ENCODE measurements around the gene TEX54. TPM values are rescaled to one million over a fixed set of nuclear protein-coding genes. Genes with fewer than 3 reads are reported as not detected.

The TEX54 gene
- total and polyA plus RNA-seq, 11 donors: not detected

DNA sequence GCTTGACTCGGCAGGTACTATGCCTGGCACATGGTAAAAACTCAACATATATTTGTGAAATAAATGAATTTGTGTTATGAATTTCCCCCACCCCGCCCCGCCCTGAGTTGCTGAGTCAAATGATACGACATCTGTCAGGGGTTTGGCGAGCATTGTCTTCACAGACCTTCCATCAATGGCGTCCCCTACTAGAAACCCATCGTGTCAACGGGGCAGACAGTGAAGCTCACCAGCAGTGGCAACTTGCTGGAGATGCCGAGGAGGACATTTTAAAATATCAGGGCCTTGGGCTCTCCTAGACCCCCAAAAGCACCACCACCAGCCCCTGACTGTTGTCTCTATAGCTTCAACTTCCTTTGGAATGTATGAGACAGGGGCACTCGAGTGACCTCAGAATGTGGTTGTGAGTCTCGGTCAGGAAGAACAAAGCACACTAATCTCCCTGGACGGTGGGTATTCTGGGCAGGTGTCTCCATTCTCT, 26.6 kb downstream of the TEX54 start:
- intact Hi-C loops (cut with DNase I): loop anchor here in 4 of 10 donors (1.0 to 2.0 kb wide), 4 partner anchors 19 to 36 kb away; partner anchors contain the start of genes TMEM179B (in 1 of the 4) and WDR74 (in 1 of the 4)
- 14 to 22% (median 17%) methylated on average over 10 to 12 of the region's 12 CpGs for WGBS, 4 donors

DNA sequence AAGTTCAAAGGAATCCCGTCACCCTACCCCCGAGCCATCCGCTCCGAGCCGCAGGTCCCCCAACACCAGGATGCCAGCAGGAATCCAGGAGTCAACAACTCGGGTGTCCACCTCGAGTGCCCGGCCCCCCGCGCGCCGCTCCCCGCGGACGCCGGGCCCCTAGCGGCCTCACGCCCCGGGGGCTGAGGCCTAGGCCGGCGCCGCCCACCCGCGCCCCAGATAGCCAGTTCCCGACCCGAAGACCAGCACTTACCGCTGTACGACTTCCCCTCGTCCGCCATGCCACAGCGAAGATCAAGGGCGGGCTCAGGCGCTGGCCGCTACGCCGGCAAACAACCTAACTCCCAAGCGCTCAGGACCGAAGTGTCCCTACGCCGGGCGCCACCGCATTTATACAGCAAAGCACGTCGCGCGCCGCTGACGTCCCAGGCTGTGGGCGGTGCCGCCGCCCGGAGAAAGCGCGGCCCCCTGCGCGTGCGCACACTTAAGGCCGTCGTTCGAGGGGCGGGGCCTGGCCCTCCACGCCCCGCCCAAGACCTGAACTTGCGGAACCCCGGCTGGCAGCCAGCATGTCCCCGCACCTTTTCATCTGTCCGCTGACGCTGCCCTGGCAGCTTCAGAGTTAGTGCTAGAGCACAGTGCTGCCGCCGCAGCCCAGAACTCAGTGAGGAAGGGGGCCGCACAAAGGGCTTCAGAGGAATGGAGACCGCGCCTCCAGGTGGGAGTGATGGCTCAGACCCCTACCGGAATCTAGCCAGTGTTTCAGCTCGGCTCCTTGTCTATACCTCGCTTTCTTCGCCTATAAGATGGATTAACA, 27.4 kb downstream of the TEX54 start, which contains the start of gene NXF1:
Gene NXF1 (minus strand): TSS at position 365 of the 817 bp plus-strand sequence. CDS start 84 bp downstream, at position 281.
- Histone ChIP-seq H3K27ac (peak within 1 kb of the TSS; percentile 58 to 95 (median 92)), H3K4me1 (peaks cover 0 to 39% (median 22%) of the 10 kb centered on the region in 12 donors), H3K36me3 (peaks cover 0 to 43% (median 35%) of the 10 kb centered on the region in 9 donors), H3K9me3 (no peaks in the 10 kb centered on the region), H3K4me3 (peak within 1 kb of the TSS; percentile 76 to 100 (median 86)), H3K27me3 (no peaks in the 10 kb centered on the region)
- TF ChIP-seq POLR2A (IDR thresholded peaks at IDR 0.05): peak; percentile 99 to 100
- TF ChIP-seq, protein P1, sequence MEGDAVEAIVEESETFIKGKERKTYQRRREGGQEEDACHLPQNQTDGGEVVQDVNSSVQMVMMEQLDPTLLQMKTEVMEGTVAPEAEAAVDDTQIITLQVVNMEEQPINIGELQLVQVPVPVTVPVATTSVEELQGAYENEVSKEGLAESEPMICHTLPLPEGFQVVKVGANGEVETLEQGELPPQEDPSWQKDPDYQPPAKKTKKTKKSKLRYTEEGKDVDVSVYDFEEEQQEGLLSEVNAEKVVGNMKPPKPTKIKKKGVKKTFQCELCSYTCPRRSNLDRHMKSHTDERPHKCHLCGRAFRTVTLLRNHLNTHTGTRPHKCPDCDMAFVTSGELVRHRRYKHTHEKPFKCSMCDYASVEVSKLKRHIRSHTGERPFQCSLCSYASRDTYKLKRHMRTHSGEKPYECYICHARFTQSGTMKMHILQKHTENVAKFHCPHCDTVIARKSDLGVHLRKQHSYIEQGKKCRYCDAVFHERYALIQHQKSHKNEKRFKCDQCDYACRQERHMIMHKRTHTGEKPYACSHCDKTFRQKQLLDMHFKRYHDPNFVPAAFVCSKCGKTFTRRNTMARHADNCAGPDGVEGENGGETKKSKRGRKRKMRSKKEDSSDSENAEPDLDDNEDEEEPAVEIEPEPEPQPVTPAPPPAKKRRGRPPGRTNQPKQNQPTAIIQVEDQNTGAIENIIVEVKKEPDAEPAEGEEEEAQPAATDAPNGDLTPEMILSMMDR (IDR thresholded peaks at IDR 0.05): peak in 4 of 12 donors; percentile 17 to 24 (median 20)
- 0 to 1% (median 0%) methylated on average over 38 to 77 of the region's 77 CpGs for WGBS, 4 donors
- intact Hi-C loops (cut with DNase I): loop anchor here in 4 of 10 donors (1.0 to 2.0 kb wide), 4 partner anchors 18 to 37 kb away; partner anchors contain the start of genes TMEM179B (in 1 of the 4) and WDR74 (in 1 of the 4)
- ATAC-seq (peak; percentile 91 to 96 (median 94)), DNase-seq (peak; percentile 95 to 98 (median 95))

More for the DNA sequence above, 26.6 kb downstream of the TEX54 start:
- TF ChIP-seq, protein P1 (IDR thresholded peaks at IDR 0.05): no peak
- TF ChIP-seq POLR2A (IDR thresholded peaks at IDR 0.05): no peak
- Histone ChIP-seq H3K27me3 (no peaks in the 10 kb centered on the region), H3K36me3 (peaks cover 0 to 36% (median 27%) of the 10 kb centered on the region in 9 donors), H3K4me1 (peaks cover 0 to 39% (median 22%) of the 10 kb centered on the region in 12 donors), H3K27ac (peak overlapping the region; percentile 58 to 95 (median 92)), H3K9me3 (no peaks in the 10 kb centered on the region), H3K4me3 (peak overlapping the region; percentile 41 to 100 (median 83))
- DNase-seq (no peak), ATAC-seq (peak in 3 of 4 donors; percentile 2 to 5 (median 3))

DNA sequence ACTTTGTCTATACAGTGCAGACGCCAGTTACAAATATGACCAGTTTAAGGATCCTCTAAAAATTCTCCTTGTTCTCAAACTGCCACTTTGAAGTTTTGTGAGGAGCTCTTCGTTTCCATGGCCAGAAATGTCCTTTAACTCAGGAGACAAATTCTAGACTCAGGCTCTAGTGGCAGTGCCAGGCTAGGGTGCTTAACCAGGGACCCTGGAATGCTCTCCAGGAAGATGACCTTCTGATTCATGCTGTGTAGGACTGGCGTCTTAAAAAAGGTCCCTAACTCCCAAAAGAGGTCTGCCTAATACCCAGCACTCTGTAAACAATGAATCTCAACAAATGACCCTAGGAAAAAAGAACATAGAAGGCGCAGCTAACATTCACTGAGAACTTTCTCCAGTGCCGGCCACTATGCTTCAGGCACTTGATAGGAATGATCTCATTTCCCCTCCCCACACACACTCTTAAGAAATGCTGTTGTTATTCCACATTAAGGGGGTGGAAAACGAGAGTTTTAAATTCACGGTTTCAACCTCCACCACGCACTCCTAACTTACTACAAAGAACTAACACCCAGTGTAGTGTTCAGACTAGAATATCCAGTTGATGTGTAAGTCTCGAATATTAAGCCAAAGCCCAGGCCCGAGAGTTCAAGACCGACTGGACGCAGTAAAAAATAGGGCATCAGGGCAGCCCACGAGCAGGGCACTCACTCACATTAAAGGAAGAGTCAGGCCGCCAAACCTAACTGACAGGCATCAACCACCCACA, 28.1 kb downstream of the TEX54 start:
- peaks cover 0 to 51% (median 43%) of the 10 kb centered on the region in 9 donors for H3K36me3 ChIP-seq
- peak overlapping the region; percentile 76 to 100 (median 86) for H3K4me3 ChIP-seq
- 4% methylated on average over 14 of the region's 14 CpGs for WGBS, 4 donors

More for the DNA sequence above, 28.1 kb downstream of the TEX54 start:
- DNase-seq: no peak
- TF ChIP-seq, protein P1 (IDR thresholded peaks at IDR 0.05): no peak
- no peak for TF ChIP-seq POLR2A (IDR thresholded peaks at IDR 0.05)
- ATAC-seq: peak in 1 of 4 donors; percentile 8
- H3K27ac ChIP-seq: peak overlapping the region; percentile 58 to 95 (median 92)
- no peaks in the 10 kb centered on the region for H3K9me3 ChIP-seq
- peaks cover 0 to 39% (median 22%) of the 10 kb centered on the region in 12 donors for H3K4me1 ChIP-seq
- intact Hi-C loops (cut with DNase I): loop anchor here in 4 of 10 donors (1.0 to 2.0 kb wide), 4 partner anchors 18 to 38 kb away; partner anchors contain the start of genes TMEM179B (in 1 of the 4) and WDR74 (in 1 of the 4)
- H3K27me3 ChIP-seq: no peaks in the 10 kb centered on the region
